ENCODE data around the gene ZCWPW2. TPM values are rescaled to one million over a fixed set of nuclear protein-coding genes. Genes with fewer than 3 reads are reported as not detected.

Gene ZCWPW2
- total RNA-seq, 2 donors from 2014 or later = 0.81 to 2.7 TPM

DNA sequence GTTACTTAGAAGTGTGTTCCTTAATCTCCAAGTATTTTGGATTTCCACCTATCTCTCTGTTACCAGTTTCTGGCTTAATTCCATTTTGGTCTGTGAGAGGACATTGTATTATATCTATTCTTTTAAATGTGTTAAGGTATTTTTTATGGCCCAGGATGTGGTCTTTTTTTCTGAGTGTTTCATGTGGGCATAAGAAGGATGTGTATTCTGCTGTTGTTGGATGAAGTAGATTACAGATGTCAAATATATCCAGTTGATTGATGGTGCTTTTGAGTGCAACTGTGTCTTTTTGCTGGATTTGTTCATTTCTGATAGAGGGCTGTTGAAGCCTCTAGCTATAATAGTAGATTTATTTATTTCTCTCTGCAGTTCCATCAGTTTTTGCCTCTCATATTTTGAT, 136.6 kb downstream of the ZCWPW2 start:
- H3K9me3 ChIP-seq = peaks cover 7% of the 10 kb centered on the region
- no peak overlapping the region for H3K27ac ChIP-seq
- H3K27me3 ChIP-seq (replicated peaks; ENCODE audit: insufficient read depth) = no peaks in the 10 kb centered on the region
- no peaks in the 10 kb centered on the region for H3K36me3 ChIP-seq
- TF ChIP-seq, protein P1, sequence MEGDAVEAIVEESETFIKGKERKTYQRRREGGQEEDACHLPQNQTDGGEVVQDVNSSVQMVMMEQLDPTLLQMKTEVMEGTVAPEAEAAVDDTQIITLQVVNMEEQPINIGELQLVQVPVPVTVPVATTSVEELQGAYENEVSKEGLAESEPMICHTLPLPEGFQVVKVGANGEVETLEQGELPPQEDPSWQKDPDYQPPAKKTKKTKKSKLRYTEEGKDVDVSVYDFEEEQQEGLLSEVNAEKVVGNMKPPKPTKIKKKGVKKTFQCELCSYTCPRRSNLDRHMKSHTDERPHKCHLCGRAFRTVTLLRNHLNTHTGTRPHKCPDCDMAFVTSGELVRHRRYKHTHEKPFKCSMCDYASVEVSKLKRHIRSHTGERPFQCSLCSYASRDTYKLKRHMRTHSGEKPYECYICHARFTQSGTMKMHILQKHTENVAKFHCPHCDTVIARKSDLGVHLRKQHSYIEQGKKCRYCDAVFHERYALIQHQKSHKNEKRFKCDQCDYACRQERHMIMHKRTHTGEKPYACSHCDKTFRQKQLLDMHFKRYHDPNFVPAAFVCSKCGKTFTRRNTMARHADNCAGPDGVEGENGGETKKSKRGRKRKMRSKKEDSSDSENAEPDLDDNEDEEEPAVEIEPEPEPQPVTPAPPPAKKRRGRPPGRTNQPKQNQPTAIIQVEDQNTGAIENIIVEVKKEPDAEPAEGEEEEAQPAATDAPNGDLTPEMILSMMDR (IDR thresholded peaks at IDR 0.05) = no peak
- ATAC-seq (ENCODE audit: insufficient number of reproducible peaks, low FRiP score, low read depth) (no peak), DNase-seq (ENCODE audit: low spot score) (no peak)
- H3K4me1 ChIP-seq (ENCODE audit: control insufficient read depth in 1 of 2, low read depth in 2 of 2) = no peaks in the 10 kb centered on the region
- no peak overlapping the region for H3K4me3 ChIP-seq

DNA sequence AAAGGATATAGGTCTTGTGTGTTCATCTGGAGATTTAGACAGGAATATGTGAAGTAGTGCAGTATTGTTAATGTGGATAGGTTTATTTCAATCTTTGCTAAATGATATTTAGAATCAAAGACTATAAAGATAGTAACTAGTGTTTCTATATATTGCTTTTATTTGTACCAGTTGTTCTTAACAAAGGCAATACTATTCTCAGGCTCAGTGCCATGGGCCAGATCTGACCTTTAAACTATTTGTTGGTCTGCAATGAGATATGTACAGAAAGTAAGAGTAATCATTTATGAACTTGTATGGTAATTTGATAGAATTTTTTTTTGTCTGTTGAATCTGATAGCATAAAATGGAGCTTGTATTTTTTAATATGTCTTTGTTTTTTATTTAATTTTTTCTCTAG, 146.8 kb downstream of the ZCWPW2 start:
- ATAC-seq (ENCODE audit: insufficient number of reproducible peaks, low FRiP score, low read depth) = no peak
- H3K4me1 ChIP-seq (ENCODE audit: control insufficient read depth in 1 of 2, low read depth in 2 of 2) = no peaks in the 10 kb centered on the region
- H3K36me3 ChIP-seq = no peaks in the 10 kb centered on the region
- DNase-seq (ENCODE audit: low spot score) = no peak
- H3K9me3 ChIP-seq = no peaks in the 10 kb centered on the region
- no peak overlapping the region for H3K27ac ChIP-seq
- TF ChIP-seq, protein P1 (IDR thresholded peaks at IDR 0.05) = no peak
- no peak overlapping the region for H3K4me3 ChIP-seq
- no peaks in the 10 kb centered on the region for H3K27me3 ChIP-seq (replicated peaks; ENCODE audit: insufficient read depth)

DNA sequence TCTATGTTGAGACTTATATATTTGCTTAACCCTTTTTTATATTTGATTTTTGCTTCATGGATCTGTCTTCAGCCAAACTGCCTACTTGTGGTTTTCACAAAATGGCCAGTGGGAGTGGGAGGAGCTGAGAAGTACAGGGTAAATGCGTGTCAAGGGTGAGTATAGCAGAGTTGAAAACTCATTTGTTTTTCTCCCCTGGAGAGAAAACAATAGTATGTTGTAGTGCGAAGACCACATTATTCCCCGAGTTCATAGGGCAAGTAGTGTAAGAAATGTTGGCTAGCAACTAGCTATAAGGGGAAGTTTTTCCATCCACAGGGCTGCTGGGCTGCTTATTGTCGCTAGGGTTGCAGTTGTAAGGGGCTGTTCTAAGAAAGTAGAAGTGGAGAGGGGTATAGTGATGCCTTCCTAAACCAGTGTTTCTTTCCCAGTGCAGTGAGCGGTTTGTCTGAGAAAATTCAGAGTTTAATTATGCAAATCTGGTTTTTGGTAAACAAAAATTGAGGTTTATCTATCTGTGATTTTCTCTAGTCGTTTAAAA, 153.9 kb downstream of the ZCWPW2 start:
- H3K9me3 ChIP-seq = no peaks in the 10 kb centered on the region
- no peaks in the 10 kb centered on the region for H3K4me1 ChIP-seq (ENCODE audit: control insufficient read depth in 1 of 2, low read depth in 2 of 2)
- no peak for DNase-seq (ENCODE audit: low spot score)
- H3K36me3 ChIP-seq = no peaks in the 10 kb centered on the region
- no peaks in the 10 kb centered on the region for H3K27me3 ChIP-seq (replicated peaks; ENCODE audit: insufficient read depth)
- TF ChIP-seq, protein P1 (IDR thresholded peaks at IDR 0.05) = no peak
- H3K4me3 ChIP-seq = no peak overlapping the region
- no peak overlapping the region for H3K27ac ChIP-seq
- ATAC-seq (ENCODE audit: insufficient number of reproducible peaks, low FRiP score, low read depth) = no peak

DNA sequence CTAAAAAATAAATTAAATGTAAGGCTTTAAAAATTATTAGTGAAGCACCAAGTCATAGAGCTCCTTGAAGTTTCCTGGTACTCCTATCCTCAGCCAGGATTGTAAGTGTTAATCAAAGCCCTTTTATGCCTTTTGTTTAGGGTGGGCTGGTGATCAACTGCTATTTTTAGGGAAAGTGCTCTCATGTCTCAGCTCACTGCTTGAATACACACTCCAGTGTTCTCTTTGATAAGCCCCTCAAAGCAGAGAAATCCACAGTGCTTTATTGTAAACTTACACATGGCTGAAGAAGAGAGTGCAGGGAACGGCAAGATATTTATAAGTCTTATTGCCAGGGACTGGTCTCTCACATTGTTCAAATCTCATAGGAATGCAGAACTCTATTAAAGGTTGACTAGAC, 156.5 kb downstream of the ZCWPW2 start:
- Histone ChIP-seq H3K4me3 (no peak overlapping the region), H3K4me1 (ENCODE audit: control insufficient read depth in 1 of 2, low read depth in 2 of 2) (no peaks in the 10 kb centered on the region), H3K27ac (no peak overlapping the region), H3K27me3 (replicated peaks; ENCODE audit: insufficient read depth) (no peaks in the 10 kb centered on the region), H3K9me3 (no peaks in the 10 kb centered on the region), H3K36me3 (no peaks in the 10 kb centered on the region)
- TF ChIP-seq, protein P1 (IDR thresholded peaks at IDR 0.05) = no peak
- DNase-seq (ENCODE audit: low spot score) = no peak
- no peak for ATAC-seq (ENCODE audit: insufficient number of reproducible peaks, low FRiP score, low read depth)

DNA sequence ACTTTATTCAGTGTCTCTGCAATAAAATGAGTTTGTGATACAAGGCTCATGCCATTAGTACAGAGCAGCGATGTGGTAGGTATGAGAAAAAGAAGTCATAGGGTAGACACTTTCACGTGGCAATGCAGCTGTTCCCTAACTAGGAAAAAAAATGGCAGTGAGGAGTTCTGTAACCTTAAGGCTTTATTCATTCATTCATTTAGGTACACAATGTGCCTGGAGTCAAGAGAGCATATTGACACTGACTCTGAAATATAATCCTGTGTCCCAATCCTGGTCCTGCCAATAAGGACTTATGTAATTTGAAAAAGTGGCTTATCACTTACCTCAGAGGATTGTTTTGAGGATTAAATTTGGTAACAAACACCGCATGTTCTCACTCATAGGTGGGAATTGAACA, 173.1 kb downstream of the ZCWPW2 start:
- ATAC-seq (ENCODE audit: insufficient number of reproducible peaks, low FRiP score, low read depth) (no peak), DNase-seq (ENCODE audit: low spot score) (no peak)
- H3K27ac ChIP-seq = no peak overlapping the region
- TF ChIP-seq, protein P1 (IDR thresholded peaks at IDR 0.05) = no peak
- H3K27me3 ChIP-seq (replicated peaks; ENCODE audit: insufficient read depth) = no peaks in the 10 kb centered on the region
- no peaks in the 10 kb centered on the region for H3K36me3 ChIP-seq
- no peaks in the 10 kb centered on the region for H3K9me3 ChIP-seq
- no peak overlapping the region for H3K4me3 ChIP-seq
- no peaks in the 10 kb centered on the region for H3K4me1 ChIP-seq (ENCODE audit: control insufficient read depth in 1 of 2, low read depth in 2 of 2)
